Suprapubic skin (tissue), 4 donors: Measurements from ENCODE around the gene SEMA5A. TPM values are rescaled to one million over a fixed set of nuclear protein-coding genes. Genes with fewer than 3 reads are reported as not detected.

ENCODE experiments used
- DNase-seq, 2 donors: peaks; one replicate each; pipeline ENCODE4 v3.0.0-alpha.2; 2019; ENCODE audit warnings: low spot score in 2 of 2
- H3K27ac ChIP-seq: fragments of 200-600 bp; sonication (generic); one replicate; pipeline ENCODE4 v1.5.1; 2019
- H3K27me3 ChIP-seq: fragments of 200-600 bp; sonication (generic); one replicate; pipeline ENCODE4 v1.5.1; 2019
- H3K36me3 ChIP-seq: fragments of 200-600 bp; sonication (generic); one replicate; pipeline ENCODE4 v1.5.1; 2019
- H3K4me1 ChIP-seq: fragments of 200-600 bp; sonication (generic); one replicate; pipeline ENCODE4 v1.5.1; 2019
- H3K4me3 ChIP-seq: fragments of 200-600 bp; sonication (generic); one replicate; pipeline ENCODE4 v1.5.1; 2019; ENCODE audit warnings: mild to moderate bottlenecking
- H3K9me3 ChIP-seq: fragments of 200-600 bp; sonication (generic); one replicate; pipeline ENCODE4 v1.5.1; 2019
- CTCF ChIP-seq, 2 donors: fragments of 200-600 bp in 1 of 2; fragments of 450-650 bp in 1 of 2; sonication (generic) in 1 of 2; IDR thresholded peaks; one replicate each; pipeline ENCODE4 v1.5.1; 2016 to 2019; ENCODE audit warnings: antibody characterized with exemption in 2 of 2, mild to moderate bottlenecking in 1 of 2, moderate library complexity in 1 of 2
- EP300 ChIP-seq: sonication (generic); formaldehyde crosslinking; IDR thresholded peaks from one replicate; pipeline ENCODE4 v1.6.1; 2017; ENCODE audit warnings: antibody characterized with exemption
- POLR2A ChIP-seq, 2 donors: fragments of 450-650 bp; IDR thresholded peaks; one replicate each; pipeline ENCODE4 v1.6.1; 2017; ENCODE audit warnings: antibody characterized with exemption in 2 of 2, mild to moderate bottlenecking in 2 of 2, moderate library complexity in 2 of 2
- POLR2AphosphoS5 ChIP-seq, 3 donors: sonication (generic); formaldehyde crosslinking; IDR thresholded peaks; one replicate each; pipeline ENCODE4 v1.6.1; 2017; ENCODE audit warnings: antibody characterized with exemption in 3 of 3
- WGBS: methylation state at CpG from one replicate; pipeline ENCODE4 v1.1.5; 2018; 5-methylcytosine and 5-hydroxymethylcytosine counted together
- total RNA-seq, 4 donors: library from RNA; depleted of rRNA; stranded (reverse); fragments of >200 nt; gene quantifications; one replicate each; pipeline ENCODE4 v1.1.0, GENCODE V29; 2016

Gene SEMA5A
- total RNA-seq, 4 donors from 2014 or later = 14.5 to 31.7 (median 23.4) TPM

- H3K36me3 ChIP-seq = no peaks in the 10 kb centered on the region
- no peaks in the 10 kb centered on the region for H3K27me3 ChIP-seq
- no peak for DNase-seq
- TF ChIP-seq POLR2AphosphoS5 (IDR thresholded peaks at IDR 0.05) (no peak), EP300 (no peak), POLR2A (IDR thresholded peaks at IDR 0.05) (no peak), CTCF (IDR thresholded peaks at IDR 0.05) (no peak)
- H3K27ac ChIP-seq = no peak overlapping the region
- no peaks in the 10 kb centered on the region for H3K9me3 ChIP-seq
- WGBS = 89% methylated on average over 7 of the region's 7 CpGs
- H3K4me3 ChIP-seq = no peak overlapping the region
- peaks cover 15% of the 10 kb centered on the region for H3K4me1 ChIP-seq
These were observed 12.1 kb downstream of the SEMA5A start for GRCh38 chr5:9533562-9534364.

GRCh38 chr5:9533096-9533495 lies 12.8 kb downstream of the SEMA5A start:
- H3K4me3 ChIP-seq = no peak overlapping the region
- DNase-seq = no peak
- TF ChIP-seq POLR2A (IDR thresholded peaks at IDR 0.05) = no peak
- no peak for TF ChIP-seq CTCF (IDR thresholded peaks at IDR 0.05)
- TF ChIP-seq EP300 = no peak
- TF ChIP-seq POLR2AphosphoS5 (IDR thresholded peaks at IDR 0.05) = no peak
- H3K9me3 ChIP-seq = no peaks in the 10 kb centered on the region
- H3K27me3 ChIP-seq = no peaks in the 10 kb centered on the region
- H3K36me3 ChIP-seq = no peaks in the 10 kb centered on the region
- WGBS = 82% methylated on average over 4 of the region's 4 CpGs
- peaks cover 16% of the 10 kb centered on the region for H3K4me1 ChIP-seq
- no peak overlapping the region for H3K27ac ChIP-seq

- Histone ChIP-seq H3K27ac (no peak overlapping the region), H3K9me3 (no peaks in the 10 kb centered on the region), H3K4me1 (peaks cover 7% of the 10 kb centered on the region), H3K27me3 (no peaks in the 10 kb centered on the region), H3K36me3 (no peaks in the 10 kb centered on the region), H3K4me3 (no peak overlapping the region)
- no peak for DNase-seq
- TF ChIP-seq CTCF (IDR thresholded peaks at IDR 0.05) (no peak), EP300 (no peak), POLR2A (IDR thresholded peaks at IDR 0.05) (no peak), POLR2AphosphoS5 (IDR thresholded peaks at IDR 0.05) (no peak)
- 73% methylated on average over 2 of the region's 2 CpGs for WGBS
These were observed 16.4 kb downstream of the SEMA5A start for GRCh38 chr5:9529513-9529912.

GRCh38 chr5:9529041-9529480 lies 16.8 kb downstream of the SEMA5A start:
- Histone ChIP-seq H3K4me1 (peaks cover 7% of the 10 kb centered on the region), H3K27ac (no peak overlapping the region), H3K27me3 (no peaks in the 10 kb centered on the region), H3K36me3 (no peaks in the 10 kb centered on the region), H3K4me3 (no peak overlapping the region), H3K9me3 (no peaks in the 10 kb centered on the region)
- 54% methylated on average over 6 of the region's 6 CpGs for WGBS
- no peak for TF ChIP-seq EP300
- TF ChIP-seq POLR2A (IDR thresholded peaks at IDR 0.05) = no peak
- TF ChIP-seq CTCF (IDR thresholded peaks at IDR 0.05) = no peak
- TF ChIP-seq POLR2AphosphoS5 (IDR thresholded peaks at IDR 0.05) = no peak
- no peak for DNase-seq

GRCh38 chr5:9524941-9525340 lies 20.9 kb downstream of the SEMA5A start:
- Histone ChIP-seq H3K27ac (no peak overlapping the region), H3K27me3 (no peaks in the 10 kb centered on the region), H3K36me3 (no peaks in the 10 kb centered on the region), H3K9me3 (no peaks in the 10 kb centered on the region), H3K4me3 (no peak overlapping the region), H3K4me1 (peaks cover 11% of the 10 kb centered on the region)
- DNase-seq = no peak
- TF ChIP-seq CTCF (IDR thresholded peaks at IDR 0.05) (no peak), EP300 (no peak), POLR2A (IDR thresholded peaks at IDR 0.05) (no peak), POLR2AphosphoS5 (IDR thresholded peaks at IDR 0.05) (no peak)
- 100% methylated on average over 1 of the region's 1 CpG for WGBS
